Fibroblast of lung (primary cell): Measurements from ENCODE around the gene FHIT. TPM values are rescaled to one million over a fixed set of nuclear protein-coding genes. Genes with fewer than 3 reads are reported as not detected.

Experiments
- DNase-seq, 2 donors: peaks; one replicate each; pipeline versions ENCODE4 v3.0.0 to v3.0.0-alpha.2; 2010; ENCODE audit warnings: low read depth in 2 of 2
- H2AFZ ChIP-seq: 2 replicates; pipeline ENCODE4 v1.5.1; 2012; ENCODE audit warnings: low read length, control low read depth, inconsistent platforms
- H3K27ac ChIP-seq: 2 replicates; pipeline ENCODE4 v1.5.1; 2011; ENCODE audit warnings: low read length, control low read depth; ENCODE audit not compliant: insufficient read depth
- H3K27me3 ChIP-seq: 2 replicates; pipeline ENCODE4 v1.5.1; 2011; ENCODE audit warnings: mild to moderate bottlenecking, low read length; ENCODE audit not compliant: control insufficient read depth, insufficient read depth
- H3K36me3 ChIP-seq: 2 replicates; pipeline ENCODE4 v1.5.1; 2011; ENCODE audit warnings: low read length; ENCODE audit not compliant: control insufficient read depth, insufficient read depth
- H3K4me1 ChIP-seq: 2 replicates; pipeline ENCODE4 v1.5.1; 2011; ENCODE audit warnings: low read length; ENCODE audit not compliant: control insufficient read depth, insufficient read depth; ENCODE audit errors: extremely low read depth
- H3K4me2 ChIP-seq: 2 replicates; pipeline ENCODE4 v1.5.1; 2011; ENCODE audit warnings: low read length, control low read depth; ENCODE audit not compliant: insufficient read depth; ENCODE audit errors: extremely low read depth
- H3K4me3 ChIP-seq, 4 experiments: fragments of 200-600 bp in 1 of 4; sonication (generic) in 1 of 4; replicated peaks in 1 of 4; 2 replicates each; pipeline ENCODE4 v1.5.1; 2011 to 2016; ENCODE audit warnings: low read length in 4 of 4, low read depth in 3 of 4, mild to moderate bottlenecking in 3 of 4, control low read depth in 2 of 4, inconsistent platforms in 1 of 4, mixed read lengths in 1 of 4; ENCODE audit not compliant: insufficient read depth in 1 of 4; ENCODE audit errors: control extremely low read depth in 1 of 4
- H3K79me2 ChIP-seq: 2 replicates; pipeline ENCODE4 v1.5.1; 2012; ENCODE audit warnings: mild to moderate bottlenecking, low read length, inconsistent platforms; ENCODE audit not compliant: control insufficient read depth, insufficient read depth
- H3K9ac ChIP-seq: 2 replicates; pipeline ENCODE4 v1.5.1; 2011; ENCODE audit warnings: mild to moderate bottlenecking, low read length, control low read depth; ENCODE audit not compliant: insufficient read depth
- H3K9me3 ChIP-seq: 2 replicates; pipeline ENCODE4 v1.5.1; 2012; ENCODE audit warnings: low read depth, low read length; ENCODE audit not compliant: control insufficient read depth, insufficient read depth
- H4K20me1 ChIP-seq: 2 replicates; pipeline ENCODE4 v1.5.1; 2011; ENCODE audit warnings: low read length; ENCODE audit not compliant: control insufficient read depth, insufficient read depth; ENCODE audit errors: extremely low read depth
- CTCF ChIP-seq, 2 donors: IDR thresholded peaks in 1 of 2; conservative IDR thresholded peaks in 1 of 2; 1 replicate in 1 of 2; 2 replicates in 1 of 2; pipeline ENCODE4 v1.5.1; 2011 to 2012; ENCODE audit warnings: low read length in 2 of 2, control low read depth in 1 of 2, inconsistent platforms in 1 of 2, low read depth in 1 of 2, mild to moderate bottlenecking in 1 of 2
- EZH2 ChIP-seq: IDR thresholded peaks from 2 replicates; pipeline ENCODE4 v1.5.1; 2012; ENCODE audit warnings: low read length, control low read depth, mild to moderate bottlenecking; ENCODE audit errors: missing control alignments
- polyA plus RNA-seq, 2 donors: library from polyadenylated mRNA; depleted of rRNA in 1 of 2; stranded (reverse) in 1 of 2; unstranded in 1 of 2; fragments of >200 nt; gene quantifications; 2 replicates each; pipeline ENCODE4 v1.2.1, GENCODE V29; 2011 to 2012; ENCODE audit warnings: missing spikeins in 1 of 2
- total RNA-seq: library from RNA; depleted of rRNA; stranded (reverse); fragments of >200 nt; gene quantifications from 2 replicates; pipeline ENCODE4 v1.2.1, GENCODE V29; 2014

FHIT gene
- total and polyA plus RNA-seq, 2 donors (not counting 1 experiment from before 2014, with no cell fraction given), result 0.79 to 2.1 TPM

- TF ChIP-seq EZH2, result no peak
- TF ChIP-seq CTCF (conservative IDR thresholded peaks at IDR 0.05 in 1 of 2, IDR thresholded peaks at IDR 0.05 in 1 of 2; ENCODE audit: low read depth in 1 of 2, low read length in 2 of 2), result peak; percentile 34 to 55
- Histone ChIP-seq H3K4me3 (no peak overlapping the region), H3K4me1 (no peaks in the 10 kb centered on the region), H3K79me2 (no peaks in the 10 kb centered on the region), H3K9ac (no peak overlapping the region), H4K20me1 (no peaks in the 10 kb centered on the region), H3K27me3 (no peaks in the 10 kb centered on the region), H3K4me2 (no peak overlapping the region), H3K9me3 (no peaks in the 10 kb centered on the region), H3K27ac (no peak overlapping the region), H2AFZ (peak overlapping the region; percentile 32), H3K36me3 (no peaks in the 10 kb centered on the region)
- DNase-seq, result peak; percentile 51 to 67
Observed at GRCh38 chr3:59809710-59810444, 1441.4 kb downstream of the FHIT start.

- Histone ChIP-seq H3K27me3 (no peaks in the 10 kb centered on the region), H4K20me1 (no peaks in the 10 kb centered on the region), H3K4me3 (no peak overlapping the region), H3K9ac (no peak overlapping the region), H3K79me2 (no peaks in the 10 kb centered on the region), H3K27ac (no peak overlapping the region), H3K4me1 (no peaks in the 10 kb centered on the region), H3K9me3 (no peaks in the 10 kb centered on the region), H3K36me3 (no peaks in the 10 kb centered on the region), H2AFZ (peak overlapping the region; percentile 8), H3K4me2 (no peak overlapping the region)
- TF ChIP-seq CTCF (conservative IDR thresholded peaks at IDR 0.05 in 1 of 2, IDR thresholded peaks at IDR 0.05 in 1 of 2; ENCODE audit: low read depth in 1 of 2, low read length in 2 of 2) (no peak), EZH2 (no peak)
- DNase-seq, result peak; percentile 57 to 89
Observed at GRCh38 chr3:59809016-59809415, 1442.2 kb downstream of the FHIT start.

GRCh38 chr3:59808446-59808845, 1442.8 kb downstream of the FHIT start:
- Histone ChIP-seq H3K4me1 (no peaks in the 10 kb centered on the region), H3K36me3 (no peaks in the 10 kb centered on the region), H3K9me3 (no peaks in the 10 kb centered on the region), H3K4me2 (no peak overlapping the region), H3K27me3 (no peaks in the 10 kb centered on the region), H3K4me3 (no peak overlapping the region), H3K27ac (no peak overlapping the region), H2AFZ (no peak overlapping the region), H4K20me1 (no peaks in the 10 kb centered on the region), H3K79me2 (no peaks in the 10 kb centered on the region), H3K9ac (no peak overlapping the region)
- TF ChIP-seq CTCF (conservative IDR thresholded peaks at IDR 0.05 in 1 of 2, IDR thresholded peaks at IDR 0.05 in 1 of 2; ENCODE audit: low read depth in 1 of 2, low read length in 2 of 2) (no peak), EZH2 (no peak)
- no peak for DNase-seq
